ENCODE results near the gene CHFR. TPM values are rescaled to one million over a fixed set of nuclear protein-coding genes. Genes with fewer than 3 reads are reported as not detected.
"Not testable (repeated sequence)": the region's sequence is repeated elsewhere in the genome, so short reads cannot be mapped to it uniquely, and the experiment has no call there.

The CHFR gene
- total RNA-seq, 2 experiments from 2014 or later = 38.2 to 55.9 TPM

- TF ChIP-seq EZH2phosphoT487 (IDR thresholded peaks at IDR 0.05; ENCODE audit: borderline replicate concordance, low read depth, low read length) (no peak), CTCF (conservative IDR thresholded peaks at IDR 0.05; ENCODE audit: low read length) (no peak)
Observed at GRCh38 chr12:132848521-132848920, 38.9 kb downstream of the CHFR start.

GRCh38 chr12:132847363-132848356 is 39.7 kb downstream of the CHFR start:
- Histone ChIP-seq H3K4me1 (ENCODE audit: insufficient read depth, low read length, poor library complexity, severe bottlenecking) (no peaks in the 10 kb centered on the region), H3K79me2 (ENCODE audit: insufficient read depth, low read depth, low read length) (no peaks in the 10 kb centered on the region), H3K4me2 (ENCODE audit: low read length) (no peak overlapping the region), H3K27ac (ENCODE audit: low read depth, low read length, poor library complexity, severe bottlenecking) (no peak overlapping the region), H3K36me3 (ENCODE audit: insufficient read depth, low read length) (peaks cover 70% of the 10 kb centered on the region), H3K4me3 (ENCODE audit: low read depth, low read length, poor library complexity, severe bottlenecking) (no peak overlapping the region), H3K9me3 (ENCODE audit: low read length) (no peaks in the 10 kb centered on the region), H4K20me1 (ENCODE audit: insufficient read depth, low read length) (no peaks in the 10 kb centered on the region), H2AFZ (ENCODE audit: low read length) (no peak overlapping the region), H3K9me2 (ENCODE audit: insufficient read depth, low read length) (no peaks in the 10 kb centered on the region)
- no peak for TF ChIP-seq CTCF (conservative IDR thresholded peaks at IDR 0.05; ENCODE audit: low read length)
- no peak for TF ChIP-seq EZH2phosphoT487 (IDR thresholded peaks at IDR 0.05; ENCODE audit: borderline replicate concordance, low read depth, low read length)
- intact Hi-C loops (cut with micrococcal nuclease; ENCODE audit: unreplicated experiment) = no loop called here
- no TSS peak for BruUV-seq (replicated peaks)
- ChIA-PET POLR2A (interaction anchor here (0.5 to 1.8 kb wide), 3 partner anchors 19 to 188 kb away, joined by 3 to 4 read pairs (median 4); no protein-coding TSS in a partner anchor), CTCF (ENCODE audit: unreplicated experiment) (no interaction called here)
- no peak for DNase-seq (ENCODE audit: low spot score)

More at GRCh38 chr12:132848521-132848920, 38.9 kb downstream of the CHFR start:
- H3K36me3 ChIP-seq (ENCODE audit: insufficient read depth, low read length) = peaks cover 72% of the 10 kb centered on the region
- BruUV-seq (replicated peaks) = no TSS peak
- no peaks in the 10 kb centered on the region for H3K9me2 ChIP-seq (ENCODE audit: insufficient read depth, low read length)
- H4K20me1 ChIP-seq (ENCODE audit: insufficient read depth, low read length) = no peaks in the 10 kb centered on the region
- ChIA-PET POLR2A (interaction anchor here (1.8 kb wide), 1 partner anchor 19 kb away, joined by 4 read pairs; no protein-coding TSS in a partner anchor), CTCF (ENCODE audit: unreplicated experiment) (no interaction called here)
- no peak overlapping the region for H3K4me2 ChIP-seq (ENCODE audit: low read length)
- H3K4me3 ChIP-seq (ENCODE audit: low read depth, low read length, poor library complexity, severe bottlenecking) = no peak overlapping the region
- intact Hi-C loops (cut with micrococcal nuclease; ENCODE audit: unreplicated experiment) = no loop called here
- no peaks in the 10 kb centered on the region for H3K79me2 ChIP-seq (ENCODE audit: insufficient read depth, low read depth, low read length)
- no peaks in the 10 kb centered on the region for H3K9me3 ChIP-seq (ENCODE audit: low read length)
- H3K4me1 ChIP-seq (ENCODE audit: insufficient read depth, low read length, poor library complexity, severe bottlenecking) = no peaks in the 10 kb centered on the region
- no peak for DNase-seq (ENCODE audit: low spot score)
- no peak overlapping the region for H2AFZ ChIP-seq (ENCODE audit: low read length)
- no peak overlapping the region for H3K27ac ChIP-seq (ENCODE audit: low read depth, low read length, poor library complexity, severe bottlenecking)

- H2AFZ ChIP-seq (ENCODE audit: low read length); H3K79me2 ChIP-seq (ENCODE audit: insufficient read depth, low read depth, low read length); BruUV-seq (replicated peaks); H3K4me2 ChIP-seq (ENCODE audit: low read length); H3K4me3 ChIP-seq (ENCODE audit: low read depth, low read length, poor library complexity, severe bottlenecking); H3K4me1 ChIP-seq (ENCODE audit: insufficient read depth, low read length, poor library complexity, severe bottlenecking); H4K20me1 ChIP-seq (ENCODE audit: insufficient read depth, low read length); H3K9me2 ChIP-seq (ENCODE audit: insufficient read depth, low read length); CTCF ChIA-PET (ENCODE audit: unreplicated experiment); DNase-seq (ENCODE audit: low spot score); intact Hi-C loops (cut with micrococcal nuclease; ENCODE audit: unreplicated experiment); H3K9me3 ChIP-seq (ENCODE audit: low read length); H3K27ac ChIP-seq (ENCODE audit: low read depth, low read length, poor library complexity, severe bottlenecking): not testable (repeated sequence)
- H3K36me3 ChIP-seq (ENCODE audit: insufficient read depth, low read length) = peaks cover 78% of the 10 kb centered on the region
- POLR2A ChIA-PET = interaction anchor here (0.8 kb wide), 1 partner anchor 14 kb away, joined by 3 read pairs; no protein-coding TSS in a partner anchor
Observed at GRCh38 chr12:132844681-132845080, 42.7 kb downstream of the CHFR start.
